MCF 10A (cell line): ENCODE results near the gene ZFHX2. TPM values are rescaled to one million over a fixed set of nuclear protein-coding genes. Genes with fewer than 3 reads are reported as not detected.

Source experiments
- BruUV-seq: library from RNA; stranded (reverse); fragments of 400-500 nt; replicated peaks from 2 replicates; lab custom pipeline; 2021; lab: Mats Ljungman, UMichigan
- CTCF ChIA-PET: fragments of 300-600 bp; sonication (Branson Sonifier 250); formaldehyde crosslinking; extraction: SDS; loops from one replicate; lab custom pipeline; 2021; ENCODE audit warnings: antibody characterized with exemption, inconsistent platforms; lab: Yijun Ruan, JAX
- POLR2A ChIA-PET: fragments of 300-600, 350-650 bp; sonication (Branson Sonifier 250); formaldehyde crosslinking; extraction: SDS; loops from one replicate; lab custom pipeline; 2020; ENCODE audit warnings: antibody characterized with exemption, inconsistent platforms; lab: Yijun Ruan, JAX
- DNase-seq: peaks from one replicate; pipeline ENCODE4 v3.0.0-alpha.2; 2018; ENCODE audit not compliant: unreplicated experiment
- H3K27ac Mint-ChIP-seq: one replicate; pipeline ENCODE4 v1.8.0; 2022; ENCODE audit warnings: mild to moderate bottlenecking, low read depth, mixed read lengths; ENCODE audit not compliant: unreplicated experiment
- H3K27me3 Mint-ChIP-seq: one replicate; pipeline ENCODE4 v1.8.0; 2022; ENCODE audit warnings: mixed read lengths; ENCODE audit not compliant: insufficient read depth, unreplicated experiment
- H3K36me3 Mint-ChIP-seq: one replicate; pipeline ENCODE4 v1.8.0; 2022; ENCODE audit warnings: mild to moderate bottlenecking, moderate library complexity, mixed read lengths; ENCODE audit not compliant: insufficient read depth, unreplicated experiment
- H3K4me1 Mint-ChIP-seq: one replicate; pipeline ENCODE4 v1.8.0; 2022; ENCODE audit warnings: mixed read lengths; ENCODE audit not compliant: insufficient read depth, unreplicated experiment
- H3K4me3 Mint-ChIP-seq: one replicate; pipeline ENCODE4 v1.8.0; 2022; ENCODE audit warnings: mild to moderate bottlenecking, moderate library complexity, mixed read lengths; ENCODE audit not compliant: unreplicated experiment
- H3K9me3 Mint-ChIP-seq: one replicate; pipeline ENCODE4 v1.8.0; 2022; ENCODE audit warnings: mixed read lengths; ENCODE audit not compliant: unreplicated experiment
- intact Hi-C: fragments of 100-400 bp; cut with micrococcal nuclease; formaldehyde crosslinking; loops from 2 replicates; pipeline ENCODE4 v1.14.1; 2022
- total RNA-seq: library from RNA; stranded (reverse); gene quantifications from 2 replicates; pipeline ENCODE4 v1.2.3, GENCODE V29; 2022
- TF ChIP-seq, protein P1 (sequence below): fragments of 200-600 bp; IDR thresholded peaks from one replicate; pipeline ENCODE4 v1.8.0; 2022; ENCODE audit warnings: antibody characterized with exemption, mild to moderate bottlenecking; ENCODE audit not compliant: unreplicated experiment

ZFHX2 gene
- total RNA-seq, 1 experiment from 2014 or later = 1.8 TPM

DNA sequence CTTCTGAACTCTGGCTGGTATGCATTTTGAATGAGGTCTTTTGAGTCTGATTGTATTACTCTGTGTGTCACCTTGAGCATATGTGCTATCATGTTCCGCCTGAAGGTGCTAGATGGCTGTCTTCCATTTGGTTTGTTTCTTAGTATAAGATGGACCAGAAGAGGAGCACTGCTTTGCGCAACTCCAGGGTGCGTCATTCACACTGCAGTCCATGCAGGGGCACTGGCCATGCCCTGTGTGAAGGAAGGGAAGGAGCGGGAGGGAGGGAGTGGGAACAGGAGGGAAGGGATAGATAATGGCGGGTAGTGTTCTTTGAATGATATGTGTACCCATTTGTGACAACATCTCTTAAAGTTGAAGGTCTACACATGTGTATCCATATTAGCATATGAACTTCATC, 8.2 kb downstream of the ZFHX2 start:
- H3K27me3 Mint-ChIP-seq = no peaks in the 10 kb centered on the region
- BruUV-seq = no TSS peak
- H3K4me3 Mint-ChIP-seq = no peak overlapping the region
- H3K9me3 Mint-ChIP-seq = no peaks in the 10 kb centered on the region
- intact Hi-C loops = no loop called here
- ChIA-PET POLR2A (interaction anchor here (0.9 kb wide), 1 partner anchor 17 kb away, joined by 3 read pairs; no protein-coding TSS in a partner anchor), CTCF (interaction anchor here (1.3 to 2.2 kb wide), 2 partner anchors 16 to 19 kb away, joined by 5 to 13 read pairs; no protein-coding TSS in a partner anchor)
- DNase-seq = no peak
- TF ChIP-seq, protein P1, sequence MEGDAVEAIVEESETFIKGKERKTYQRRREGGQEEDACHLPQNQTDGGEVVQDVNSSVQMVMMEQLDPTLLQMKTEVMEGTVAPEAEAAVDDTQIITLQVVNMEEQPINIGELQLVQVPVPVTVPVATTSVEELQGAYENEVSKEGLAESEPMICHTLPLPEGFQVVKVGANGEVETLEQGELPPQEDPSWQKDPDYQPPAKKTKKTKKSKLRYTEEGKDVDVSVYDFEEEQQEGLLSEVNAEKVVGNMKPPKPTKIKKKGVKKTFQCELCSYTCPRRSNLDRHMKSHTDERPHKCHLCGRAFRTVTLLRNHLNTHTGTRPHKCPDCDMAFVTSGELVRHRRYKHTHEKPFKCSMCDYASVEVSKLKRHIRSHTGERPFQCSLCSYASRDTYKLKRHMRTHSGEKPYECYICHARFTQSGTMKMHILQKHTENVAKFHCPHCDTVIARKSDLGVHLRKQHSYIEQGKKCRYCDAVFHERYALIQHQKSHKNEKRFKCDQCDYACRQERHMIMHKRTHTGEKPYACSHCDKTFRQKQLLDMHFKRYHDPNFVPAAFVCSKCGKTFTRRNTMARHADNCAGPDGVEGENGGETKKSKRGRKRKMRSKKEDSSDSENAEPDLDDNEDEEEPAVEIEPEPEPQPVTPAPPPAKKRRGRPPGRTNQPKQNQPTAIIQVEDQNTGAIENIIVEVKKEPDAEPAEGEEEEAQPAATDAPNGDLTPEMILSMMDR = no peak
- H3K36me3 Mint-ChIP-seq = no peaks in the 10 kb centered on the region
- no peak overlapping the region for H3K27ac Mint-ChIP-seq
- H3K4me1 Mint-ChIP-seq = peaks cover 10% of the 10 kb centered on the region

DNA sequence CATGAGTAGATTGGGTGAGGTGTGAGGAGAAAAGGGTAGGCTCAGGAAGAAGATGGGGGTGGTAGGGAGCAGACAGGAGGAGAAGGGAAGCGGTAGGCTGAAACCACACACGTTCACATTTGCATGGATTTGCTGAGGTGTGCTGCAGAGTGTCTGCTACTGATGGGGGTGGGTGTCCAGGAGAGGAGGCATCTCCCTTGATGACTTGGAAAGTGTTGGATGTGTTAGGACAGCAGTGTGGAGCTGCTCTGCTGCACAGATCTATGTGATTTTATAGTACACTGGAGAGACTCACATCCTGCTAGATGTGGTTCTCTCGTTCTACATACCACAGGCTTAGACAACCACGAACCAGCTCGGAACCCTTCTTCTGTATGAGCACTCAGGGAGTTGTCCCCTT, 9.3 kb downstream of the ZFHX2 start:
- Mint-ChIP-seq H3K27ac (no peak overlapping the region), H3K9me3 (no peaks in the 10 kb centered on the region), H3K27me3 (no peaks in the 10 kb centered on the region), H3K36me3 (peaks cover 6% of the 10 kb centered on the region), H3K4me3 (no peak overlapping the region), H3K4me1 (peaks cover 10% of the 10 kb centered on the region)
- intact Hi-C loops = no loop called here
- CTCF ChIA-PET = interaction anchor here (0.7 to 2.2 kb wide), 7 partner anchors 12 to 1348 kb away, joined by 3 to 13 read pairs (median 4); no protein-coding TSS in a partner anchor
- TF ChIP-seq, protein P1 = no peak
- POLR2A ChIA-PET = interaction anchor here (0.6 to 0.8 kb wide), 3 partner anchors 15 to 448 kb away, joined by 3 to 4 read pairs (median 3); no protein-coding TSS in a partner anchor
- no TSS peak for BruUV-seq
- no peak for DNase-seq

DNA sequence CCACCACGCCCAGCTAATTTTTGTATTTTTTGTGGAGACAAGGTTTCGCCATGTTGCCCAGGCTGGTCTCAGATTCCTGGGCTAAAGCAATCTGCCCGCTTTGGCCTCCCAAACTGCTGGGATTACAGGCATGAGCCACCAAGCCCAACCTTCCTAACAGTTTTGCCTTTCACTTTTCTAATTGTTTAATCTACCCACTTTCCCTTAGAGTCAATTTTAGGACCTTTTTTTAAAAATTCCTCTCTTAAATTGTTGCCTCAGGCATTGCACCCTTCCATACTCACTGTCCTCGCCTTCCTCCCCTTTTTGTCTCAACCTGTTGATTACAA, 11.5 kb downstream of the ZFHX2 start:
- ChIA-PET POLR2A (no interaction called here), CTCF (interaction anchor here (0.5 to 4.5 kb wide), 13 partner anchors 9 to 92 kb away, joined by 3 to 48 read pairs (median 5); partner anchors contain the start of gene THTPA)
- Mint-ChIP-seq H3K27me3 (no peaks in the 10 kb centered on the region), H3K4me1 (peaks cover 10% of the 10 kb centered on the region), H3K36me3 (peaks cover 6% of the 10 kb centered on the region), H3K4me3 (no peak overlapping the region), H3K27ac (no peak overlapping the region), H3K9me3 (no peaks in the 10 kb centered on the region)
- TF ChIP-seq, protein P1 = no peak
- intact Hi-C loops = no loop called here
- BruUV-seq = no TSS peak
- no peak for DNase-seq

DNA sequence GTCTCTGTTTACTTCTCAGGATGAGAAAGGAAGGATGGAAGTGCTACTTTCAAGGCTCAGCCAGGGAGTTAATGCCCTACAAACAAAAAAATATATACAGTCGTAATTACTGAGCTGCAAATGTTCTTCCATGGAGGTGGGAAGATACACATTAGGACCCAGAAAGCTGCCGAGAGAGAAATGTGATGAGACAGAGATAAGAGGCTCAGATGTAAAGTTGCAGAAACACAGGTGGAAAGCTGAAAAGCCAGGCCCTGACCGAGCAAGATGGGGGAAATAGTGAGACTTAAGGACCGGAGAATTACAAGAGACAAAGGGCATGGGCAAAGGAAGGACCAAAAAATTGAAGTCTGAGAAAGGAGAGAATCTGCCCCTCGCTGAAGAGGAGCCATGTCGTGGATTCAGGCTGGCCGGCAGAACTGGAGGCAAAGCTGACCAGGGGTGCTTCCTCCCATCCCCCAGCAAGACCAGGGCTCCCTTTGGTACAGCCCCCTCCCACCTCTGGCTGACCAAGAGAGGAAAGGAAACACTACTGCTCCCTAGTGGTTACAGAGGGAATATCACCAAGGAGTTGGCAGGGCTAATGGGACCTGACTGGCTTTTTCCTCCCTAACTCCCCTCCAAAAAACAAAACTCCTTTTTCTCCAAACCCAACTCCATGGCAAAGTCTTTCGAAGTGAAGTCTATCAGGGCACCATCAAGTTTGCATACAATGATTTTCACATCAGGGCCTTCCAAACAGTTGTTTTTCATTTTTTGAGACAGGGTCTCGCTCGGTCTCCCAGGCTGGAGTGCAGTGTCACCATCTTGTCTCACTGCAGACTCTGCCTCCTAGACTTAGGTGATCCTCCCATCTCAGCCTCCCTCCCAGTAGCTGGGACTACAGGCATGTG, 12.1 kb downstream of the ZFHX2 start:
- no TSS peak for BruUV-seq
- Mint-ChIP-seq H3K27me3 (no peaks in the 10 kb centered on the region), H3K36me3 (peaks cover 6% of the 10 kb centered on the region), H3K4me3 (no peak overlapping the region), H3K4me1 (peaks cover 10% of the 10 kb centered on the region), H3K9me3 (no peaks in the 10 kb centered on the region), H3K27ac (no peak overlapping the region)
- peak; percentile 55 for DNase-seq
- POLR2A ChIA-PET = interaction anchor here (0.7 kb wide), 1 partner anchor 9 kb away, joined by 3 read pairs; no protein-coding TSS in a partner anchor
- intact Hi-C loops = no loop called here
- CTCF ChIA-PET = interaction anchor here (0.5 to 4.5 kb wide), 22 partner anchors 10 to 212 kb away, joined by 3 to 48 read pairs (median 4); partner anchors contain the start of gene THTPA
- TF ChIP-seq, protein P1 = peak; percentile 69
